Neural cell (in vitro differentiated cells): ENCODE data around the gene FNDC3A.

ENCODE experiments used
- REST ChIP-seq: IDR thresholded peaks from 2 replicates; pipeline ENCODE4 v1.6.1; 2012; ENCODE audit warnings: borderline replicate concordance
- TF ChIP-seq, protein P1 (sequence below): fragments of 450-650 bp; IDR thresholded peaks from 2 replicates; pipeline ENCODE4 v1.5.1; 2014; ENCODE audit warnings: antibody characterized with exemption, mild to moderate bottlenecking, moderate library complexity; ENCODE audit not compliant: poor library complexity, severe bottlenecking

- TF ChIP-seq REST = no peak
- TF ChIP-seq, protein P1, sequence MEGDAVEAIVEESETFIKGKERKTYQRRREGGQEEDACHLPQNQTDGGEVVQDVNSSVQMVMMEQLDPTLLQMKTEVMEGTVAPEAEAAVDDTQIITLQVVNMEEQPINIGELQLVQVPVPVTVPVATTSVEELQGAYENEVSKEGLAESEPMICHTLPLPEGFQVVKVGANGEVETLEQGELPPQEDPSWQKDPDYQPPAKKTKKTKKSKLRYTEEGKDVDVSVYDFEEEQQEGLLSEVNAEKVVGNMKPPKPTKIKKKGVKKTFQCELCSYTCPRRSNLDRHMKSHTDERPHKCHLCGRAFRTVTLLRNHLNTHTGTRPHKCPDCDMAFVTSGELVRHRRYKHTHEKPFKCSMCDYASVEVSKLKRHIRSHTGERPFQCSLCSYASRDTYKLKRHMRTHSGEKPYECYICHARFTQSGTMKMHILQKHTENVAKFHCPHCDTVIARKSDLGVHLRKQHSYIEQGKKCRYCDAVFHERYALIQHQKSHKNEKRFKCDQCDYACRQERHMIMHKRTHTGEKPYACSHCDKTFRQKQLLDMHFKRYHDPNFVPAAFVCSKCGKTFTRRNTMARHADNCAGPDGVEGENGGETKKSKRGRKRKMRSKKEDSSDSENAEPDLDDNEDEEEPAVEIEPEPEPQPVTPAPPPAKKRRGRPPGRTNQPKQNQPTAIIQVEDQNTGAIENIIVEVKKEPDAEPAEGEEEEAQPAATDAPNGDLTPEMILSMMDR = no peak
These were observed 265.6 kb downstream of the FNDC3A start for GRCh38 chr13:49241296-49241695.
